A673 (cell line): Measurements from ENCODE around the gene STYXL2. TPM values are rescaled to one million over a fixed set of nuclear protein-coding genes. Genes with fewer than 3 reads are reported as not detected.

ENCODE experiments used
- BruUV-seq: library from RNA; stranded (reverse); fragments of 400-500 nt; replicated peaks from 2 replicates; lab custom pipeline; 2021; lab: Mats Ljungman, UMichigan
- CTCF ChIA-PET: fragments of 300-600 bp; sonication (Branson Sonifier 250); formaldehyde crosslinking; loops from one replicate; lab custom pipeline; 2022; ENCODE audit warnings: antibody characterized with exemption; lab: Charles Lee
- POLR2A ChIA-PET: fragments of 300-600 bp; sonication (Branson Sonifier 250); formaldehyde crosslinking; loops from one replicate; lab custom pipeline; 2022; ENCODE audit warnings: antibody characterized with exemption; ENCODE audit not compliant: low non-redundant PET; lab: Charles Lee
- DNase-seq: peaks from one replicate; pipeline ENCODE4 v3.0.0-alpha.2; 2015; ENCODE audit warnings: low spot score
- H3K27ac ChIP-seq: fragments of 200-600 bp; sonication (generic); 2 replicates; pipeline ENCODE4 v1.5.1; 2016; ENCODE audit warnings: mixed run types, low read depth, mild to moderate bottlenecking, mixed read lengths, antibody characterized with exemption, low read length; ENCODE audit not compliant: poor library complexity, severe bottlenecking
- H3K27me3 ChIP-seq: fragments of 200-600 bp; sonication (generic); replicated peaks from 2 replicates; pipeline ENCODE4 v1.6.1; 2017; ENCODE audit warnings: mixed run types, low read depth, mild to moderate bottlenecking, mixed read lengths, antibody characterized with exemption, low read length; ENCODE audit not compliant: insufficient read depth, poor library complexity
- H3K36me3 ChIP-seq: fragments of 200-600 bp; sonication (generic); 2 replicates; pipeline ENCODE4 v1.6.1; 2016; ENCODE audit warnings: mixed run types, mild to moderate bottlenecking, mixed read lengths, antibody characterized with exemption, low read length; ENCODE audit not compliant: insufficient read depth, poor library complexity, severe bottlenecking
- H3K4me1 ChIP-seq: fragments of 200-600 bp; sonication (generic); 2 replicates; pipeline ENCODE4 v1.6.1; 2017; ENCODE audit warnings: mixed run types, mild to moderate bottlenecking, mixed read lengths, antibody characterized with exemption, low read length; ENCODE audit not compliant: insufficient read depth, poor library complexity, severe bottlenecking
- H3K4me3 ChIP-seq: fragments of 200-600 bp; sonication (generic); 2 replicates; pipeline ENCODE4 v1.5.1; 2016; ENCODE audit warnings: low read depth, mixed run types, mild to moderate bottlenecking, mixed read lengths, low read length; ENCODE audit not compliant: poor library complexity, severe bottlenecking
- H3K9me3 ChIP-seq: fragments of 200-600 bp; sonication (generic); 2 replicates; pipeline ENCODE4 v1.6.1; 2016; ENCODE audit warnings: mixed run types, low read depth, mild to moderate bottlenecking, mixed read lengths, antibody characterized with exemption, low read length; ENCODE audit not compliant: poor library complexity, severe bottlenecking
- CTCF ChIP-seq: fragments of 300-800, 200-600 bp; sonication (generic); conservative IDR thresholded peaks from 2 replicates; pipeline ENCODE4 v1.5.1; 2017; ENCODE audit warnings: low read depth, mild to moderate bottlenecking, antibody characterized with exemption, low read length, moderate library complexity, mixed read lengths
- EZH2 ChIP-seq: fragments of 200-600 bp; sonication (generic); IDR thresholded peaks from 2 replicates; pipeline ENCODE4 v1.6.1; 2017; ENCODE audit warnings: borderline replicate concordance, low read depth, mild to moderate bottlenecking, mixed read lengths, antibody characterized with exemption, low read length; ENCODE audit not compliant: poor library complexity, severe bottlenecking
- intact Hi-C: fragments of 100-400 bp; cut with micrococcal nuclease; formaldehyde crosslinking; loops from one replicate; pipeline ENCODE4 v1.10.0; 2022; ENCODE audit not compliant: unreplicated experiment
- total RNA-seq: library from RNA; stranded (reverse); gene quantifications from 2 replicates; pipeline ENCODE4 v1.2.3, GENCODE V29; 2021

The STYXL2 gene
- total RNA-seq, 1 experiment from 2014 or later, result not detected

GRCh38 chr1:167092653-167093052, 1.2 kb upstream of the STYXL2 start:
- intact Hi-C loops, result no loop called here
- no peaks in the 10 kb centered on the region for H3K36me3 ChIP-seq
- no TSS peak for BruUV-seq
- no peak for TF ChIP-seq CTCF
- no peak for TF ChIP-seq EZH2
- ChIA-PET POLR2A (interaction anchor here (0.6 kb wide), 1 partner anchor 497 kb away, joined by 4 read pairs; no protein-coding TSS in a partner anchor), CTCF (no interaction called here)
- no peaks in the 10 kb centered on the region for H3K27me3 ChIP-seq
- no peak overlapping the region for H3K27ac ChIP-seq
- DNase-seq, result no peak
- peaks cover 10% of the 10 kb centered on the region for H3K4me1 ChIP-seq
- no peak overlapping the region for H3K4me3 ChIP-seq
- no peaks in the 10 kb centered on the region for H3K9me3 ChIP-seq

GRCh38 chr1:167094690-167095089, 815 bp downstream of the STYXL2 start:
- ChIA-PET POLR2A (no interaction called here), CTCF (no interaction called here)
- H3K36me3 ChIP-seq, result no peaks in the 10 kb centered on the region
- no peak for DNase-seq
- intact Hi-C loops, result no loop called here
- H3K27ac ChIP-seq, result no peak overlapping the region
- BruUV-seq, result no TSS peak
- H3K4me3 ChIP-seq, result no peak overlapping the region
- no peaks in the 10 kb centered on the region for H3K27me3 ChIP-seq
- H3K9me3 ChIP-seq, result no peaks in the 10 kb centered on the region
- no peak for TF ChIP-seq EZH2
- no peak for TF ChIP-seq CTCF
- peaks cover 10% of the 10 kb centered on the region for H3K4me1 ChIP-seq

GRCh38 chr1:167095368-167095767, 1.5 kb downstream of the STYXL2 start:
- peaks cover 10% of the 10 kb centered on the region for H3K4me1 ChIP-seq
- no peak overlapping the region for H3K27ac ChIP-seq
- DNase-seq, result peak; percentile 62
- no peaks in the 10 kb centered on the region for H3K9me3 ChIP-seq
- no peaks in the 10 kb centered on the region for H3K36me3 ChIP-seq
- H3K4me3 ChIP-seq, result no peak overlapping the region
- no peaks in the 10 kb centered on the region for H3K27me3 ChIP-seq
- no TSS peak for BruUV-seq
- no peak for TF ChIP-seq CTCF
- TF ChIP-seq EZH2, result no peak
- ChIA-PET CTCF (no interaction called here), POLR2A (no interaction called here)
- intact Hi-C loops, result no loop called here
